ENCODE measurements around the gene AFG1L.
A peak's percentile ranks its signal among the peaks of the same experiment; 100 is the strongest.

AFG1L gene

DNA sequence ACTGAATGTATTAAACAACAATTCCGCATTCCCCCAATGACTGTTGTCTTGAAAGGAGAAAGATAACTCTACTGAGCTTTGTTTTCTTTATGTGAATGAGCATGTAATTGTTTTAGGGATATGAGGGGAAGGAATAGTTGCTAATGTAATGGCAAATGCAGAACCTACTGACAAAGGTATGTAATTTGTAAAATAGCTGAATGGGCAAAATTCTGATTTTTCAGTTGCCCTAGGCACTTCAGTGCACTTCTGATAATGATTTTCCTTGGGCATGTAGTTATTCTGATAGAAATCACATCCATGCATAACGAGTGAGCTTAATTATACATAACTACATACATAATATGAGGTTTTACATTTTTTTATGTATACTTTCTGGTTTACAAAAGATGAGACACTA is 212.5 kb downstream of the AFG1L start:
- TF ChIP-seq, protein P1, sequence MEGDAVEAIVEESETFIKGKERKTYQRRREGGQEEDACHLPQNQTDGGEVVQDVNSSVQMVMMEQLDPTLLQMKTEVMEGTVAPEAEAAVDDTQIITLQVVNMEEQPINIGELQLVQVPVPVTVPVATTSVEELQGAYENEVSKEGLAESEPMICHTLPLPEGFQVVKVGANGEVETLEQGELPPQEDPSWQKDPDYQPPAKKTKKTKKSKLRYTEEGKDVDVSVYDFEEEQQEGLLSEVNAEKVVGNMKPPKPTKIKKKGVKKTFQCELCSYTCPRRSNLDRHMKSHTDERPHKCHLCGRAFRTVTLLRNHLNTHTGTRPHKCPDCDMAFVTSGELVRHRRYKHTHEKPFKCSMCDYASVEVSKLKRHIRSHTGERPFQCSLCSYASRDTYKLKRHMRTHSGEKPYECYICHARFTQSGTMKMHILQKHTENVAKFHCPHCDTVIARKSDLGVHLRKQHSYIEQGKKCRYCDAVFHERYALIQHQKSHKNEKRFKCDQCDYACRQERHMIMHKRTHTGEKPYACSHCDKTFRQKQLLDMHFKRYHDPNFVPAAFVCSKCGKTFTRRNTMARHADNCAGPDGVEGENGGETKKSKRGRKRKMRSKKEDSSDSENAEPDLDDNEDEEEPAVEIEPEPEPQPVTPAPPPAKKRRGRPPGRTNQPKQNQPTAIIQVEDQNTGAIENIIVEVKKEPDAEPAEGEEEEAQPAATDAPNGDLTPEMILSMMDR (IDR thresholded peaks at IDR 0.05; ENCODE audit: insufficient read depth, low read depth, low read length, missing control alignments), result no peak
- DNase-seq (ENCODE audit: low read depth), result no peak
- no peak overlapping the region for H3K4me3 ChIP-seq (ENCODE audit: low read length)

DNA sequence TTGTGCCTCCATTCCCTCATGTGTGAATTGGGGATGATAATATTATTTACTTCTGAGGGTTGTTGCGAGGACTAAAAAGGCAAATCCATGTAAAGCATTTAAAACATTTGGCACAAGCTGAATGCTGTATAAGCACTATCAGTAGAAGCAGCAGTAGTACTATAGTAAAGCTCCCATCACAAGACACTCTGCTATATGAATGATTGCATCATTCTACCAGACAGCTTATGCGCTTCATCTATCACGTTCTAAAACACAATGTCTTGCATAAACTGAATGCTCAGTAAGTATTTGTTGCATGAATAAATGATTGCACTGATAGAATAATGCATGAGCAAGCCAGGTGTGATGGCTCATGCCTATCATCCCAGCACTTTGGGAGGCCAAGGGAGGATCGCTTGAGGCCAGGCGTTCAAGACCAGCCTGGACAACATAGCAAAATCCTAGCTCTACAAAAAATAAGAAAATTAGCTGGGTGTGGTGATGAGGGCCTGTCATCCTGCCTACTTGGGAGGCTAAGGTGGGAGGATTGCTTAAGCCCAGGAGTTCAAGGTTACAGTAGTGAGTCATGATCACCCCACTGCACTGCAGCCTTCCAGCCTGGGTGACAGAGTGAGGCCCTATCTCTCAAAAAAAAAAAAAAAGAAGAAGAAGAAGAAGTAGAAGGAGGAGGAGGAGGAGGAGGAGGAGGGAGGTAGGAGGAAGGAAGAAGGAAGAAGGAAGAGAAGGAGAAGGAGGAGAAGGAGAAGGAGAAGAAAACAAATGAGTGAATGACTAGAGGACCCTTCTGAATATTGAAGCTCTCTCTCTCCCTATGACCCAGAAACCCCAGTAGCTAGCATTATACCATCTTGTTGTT is 215.8 kb downstream of the AFG1L start:
- no peak overlapping the region for H3K4me3 ChIP-seq (ENCODE audit: low read length)
- TF ChIP-seq, protein P1 (IDR thresholded peaks at IDR 0.05; ENCODE audit: insufficient read depth, low read depth, low read length, missing control alignments), result no peak
- DNase-seq (ENCODE audit: low read depth), result no peak

DNA sequence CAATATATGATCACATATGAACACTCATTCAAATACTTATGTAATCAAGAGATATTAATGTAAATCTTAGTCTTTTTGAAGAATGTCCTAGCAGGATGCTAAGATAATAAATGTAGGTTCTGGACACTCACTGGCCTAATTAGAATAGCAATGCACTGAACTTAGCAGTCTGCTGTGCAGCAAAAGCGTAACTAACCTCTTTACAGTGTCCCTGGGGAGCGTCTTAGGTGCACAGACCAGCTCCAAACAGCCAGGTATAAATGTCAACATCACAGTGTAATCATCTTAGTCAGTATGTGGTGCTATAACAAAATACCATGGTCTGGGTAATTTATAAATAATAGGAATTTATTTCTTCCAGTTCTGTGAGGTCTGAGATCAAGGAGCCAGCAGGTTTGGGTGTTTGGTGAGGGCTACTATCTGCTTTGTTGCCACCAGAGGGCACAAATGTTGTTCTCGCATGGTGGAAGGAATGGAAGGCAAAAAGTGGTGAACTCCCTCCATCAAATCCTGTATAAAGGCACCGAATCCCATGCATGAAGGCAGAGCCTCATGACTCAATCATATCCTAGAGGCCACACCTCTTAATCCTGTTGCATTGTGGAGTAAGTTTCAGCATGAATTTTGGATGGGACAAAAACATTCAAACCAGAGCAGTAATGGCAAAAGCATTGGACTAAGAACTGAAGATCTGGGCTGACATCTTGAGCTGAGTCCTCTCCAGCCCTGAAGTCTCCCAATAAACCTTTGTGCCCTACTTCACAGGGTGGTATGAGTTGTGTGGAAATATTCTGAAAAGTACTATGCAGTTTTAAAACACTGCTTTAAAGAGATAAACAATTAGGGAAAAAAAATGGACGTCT is 224.1 kb downstream of the AFG1L start:
- peak; percentile 46 for DNase-seq (ENCODE audit: low read depth)
- TF ChIP-seq, protein P1 (IDR thresholded peaks at IDR 0.05; ENCODE audit: insufficient read depth, low read depth, low read length, missing control alignments), result peak; percentile 68
- H3K4me3 ChIP-seq (ENCODE audit: low read length), result no peak overlapping the region

DNA sequence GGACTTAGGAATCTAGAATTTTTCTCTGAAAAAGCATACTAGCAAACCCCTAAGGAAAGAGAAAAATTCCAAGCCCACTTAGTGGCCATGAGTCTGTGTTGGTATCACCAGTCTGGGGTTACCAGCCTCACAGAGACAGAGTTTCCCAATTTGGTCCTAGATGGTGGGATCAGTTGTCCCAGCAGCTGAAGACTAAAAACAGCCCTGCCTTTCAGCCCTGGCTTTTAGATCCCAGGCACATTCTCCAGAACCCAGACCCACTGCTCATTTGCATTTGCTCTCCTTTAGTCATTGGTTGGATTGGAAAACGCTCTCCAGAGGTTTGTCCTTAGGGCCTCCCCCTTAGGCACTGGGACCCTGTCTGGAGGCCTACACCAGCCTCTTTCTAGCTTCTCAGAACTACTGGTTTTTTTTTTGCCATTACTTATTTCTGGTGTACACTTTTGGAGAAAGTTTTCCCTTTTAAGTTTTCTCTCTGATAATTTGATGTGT is 226.8 kb downstream of the AFG1L start:
- no peak for DNase-seq (ENCODE audit: low read depth)
- TF ChIP-seq, protein P1 (IDR thresholded peaks at IDR 0.05; ENCODE audit: insufficient read depth, low read depth, low read length, missing control alignments), result no peak
- no peak overlapping the region for H3K4me3 ChIP-seq (ENCODE audit: low read length)

DNA sequence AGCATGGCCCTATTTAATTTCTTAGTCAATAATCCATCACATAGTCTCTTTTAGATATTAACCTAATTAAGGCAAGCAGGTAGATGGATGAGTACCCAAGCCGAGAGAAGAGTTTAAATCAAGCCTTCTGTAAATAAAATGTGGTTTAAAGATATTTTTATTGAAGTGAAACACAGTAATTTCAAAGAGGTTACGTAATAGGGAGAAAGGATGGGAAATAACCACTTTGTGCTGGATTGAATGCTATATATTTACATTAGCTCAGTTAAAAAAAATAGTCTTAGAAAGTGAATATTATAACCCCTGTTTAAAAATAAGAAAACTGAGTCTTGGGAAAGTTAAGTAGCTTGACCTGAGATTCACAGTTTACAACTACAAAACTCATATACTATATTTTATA is 228.8 kb downstream of the AFG1L start:
- TF ChIP-seq, protein P1 (IDR thresholded peaks at IDR 0.05; ENCODE audit: insufficient read depth, low read depth, low read length, missing control alignments), result no peak
- no peak for DNase-seq (ENCODE audit: low read depth)
- no peak overlapping the region for H3K4me3 ChIP-seq (ENCODE audit: low read length)

DNA sequence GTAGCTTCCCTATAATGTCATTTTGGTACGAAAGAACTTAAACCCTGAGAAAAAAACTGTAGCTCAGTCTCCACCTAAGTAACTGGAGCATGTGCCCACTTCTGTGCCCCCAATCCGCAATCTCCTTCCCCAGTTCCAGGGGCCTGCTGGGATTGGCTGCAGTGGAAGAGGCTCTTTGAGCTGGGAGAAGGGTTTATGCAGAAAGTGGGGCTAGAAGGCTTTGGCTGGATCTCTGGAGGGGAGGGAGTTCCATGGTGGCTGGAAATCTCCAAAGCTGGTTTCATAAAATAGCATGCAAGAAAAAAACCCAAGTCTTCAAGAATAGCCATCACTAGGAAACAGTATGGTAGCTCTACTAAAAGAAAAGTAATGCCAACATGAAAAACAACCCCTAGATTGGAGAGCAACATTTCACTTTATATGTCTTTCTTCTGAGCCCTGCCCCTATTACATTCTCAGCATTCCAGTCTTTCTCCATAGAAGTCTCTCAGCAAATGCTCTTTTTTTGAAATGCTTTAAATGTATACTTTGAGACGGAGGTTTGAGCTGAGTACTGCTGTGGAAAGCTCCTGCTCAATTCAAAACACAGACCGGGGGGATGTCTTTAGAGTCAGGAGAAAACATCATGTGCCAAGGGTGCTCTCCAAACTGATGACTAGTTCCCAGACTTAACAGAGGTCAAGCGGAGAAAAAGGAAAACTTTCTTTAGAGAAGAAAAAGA is 229.8 kb downstream of the AFG1L start:
- no peak for DNase-seq (ENCODE audit: low read depth)
- TF ChIP-seq, protein P1 (IDR thresholded peaks at IDR 0.05; ENCODE audit: insufficient read depth, low read depth, low read length, missing control alignments), result no peak
- no peak overlapping the region for H3K4me3 ChIP-seq (ENCODE audit: low read length)

Measured in epithelial cell of esophagus (primary cell).